ENCODE results near the gene CCNF.
"Not testable (repeated sequence)": the region's sequence is repeated elsewhere in the genome, so short reads cannot be mapped to it uniquely, and the experiment has no call there.

The CCNF gene

GRCh38 chr16:2471653-2472487 is 42.6 kb downstream of the CCNF start:
- DNase-seq (ENCODE audit: low read depth): no peak

GRCh38 chr16:2472488-2472864 is 43.2 kb downstream of the CCNF start:
- no peak for DNase-seq (ENCODE audit: low read depth)

- no peak for DNase-seq (ENCODE audit: low read depth)
These were observed 43.7 kb downstream of the CCNF start for GRCh38 chr16:2472885-2473445.

GRCh38 chr16:2473446-2473926 is 44.2 kb downstream of the CCNF start:
- DNase-seq (ENCODE audit: low read depth): no peak

- peak; percentile 50 for DNase-seq (ENCODE audit: low read depth)
These were observed 45.0 kb downstream of the CCNF start for GRCh38 chr16:2473999-2474876.

DNA sequence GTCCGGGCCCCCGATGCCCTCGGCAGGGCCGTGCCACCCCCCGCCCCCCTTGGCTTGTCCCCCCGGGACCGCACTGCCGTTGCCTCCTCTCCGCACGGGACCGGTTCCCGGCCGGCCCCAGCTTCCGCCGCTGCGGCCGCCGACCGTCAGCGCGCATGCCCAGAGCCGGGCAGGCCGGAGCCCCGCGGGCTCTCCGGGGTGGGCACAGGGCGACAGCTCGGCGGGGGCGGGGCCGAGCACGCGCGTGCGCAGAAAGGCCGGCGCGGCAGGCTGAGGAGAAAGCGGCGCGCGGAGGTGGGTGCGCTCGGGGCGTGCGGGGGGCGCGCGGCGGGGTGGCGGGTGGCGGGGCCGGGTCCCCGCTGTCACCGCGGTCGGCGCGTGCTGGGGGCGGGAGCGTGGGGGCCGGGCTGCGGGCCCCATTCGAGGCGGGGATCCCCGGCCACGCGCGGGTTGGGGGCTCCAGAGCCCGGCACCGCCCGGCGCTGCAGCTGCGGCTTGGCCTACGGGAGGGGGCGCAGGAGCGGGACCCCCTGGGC is 45.7 kb downstream of the CCNF start, which contains the start of gene TBC1D24:
TBC1D24 (plus strand) TSS at position 251 of the 536 bp plus-strand sequence. CDS start 21,022 bp downstream, outside the sequence.
- DNase-seq (ENCODE audit: low read depth): peak; percentile 53

DNA sequence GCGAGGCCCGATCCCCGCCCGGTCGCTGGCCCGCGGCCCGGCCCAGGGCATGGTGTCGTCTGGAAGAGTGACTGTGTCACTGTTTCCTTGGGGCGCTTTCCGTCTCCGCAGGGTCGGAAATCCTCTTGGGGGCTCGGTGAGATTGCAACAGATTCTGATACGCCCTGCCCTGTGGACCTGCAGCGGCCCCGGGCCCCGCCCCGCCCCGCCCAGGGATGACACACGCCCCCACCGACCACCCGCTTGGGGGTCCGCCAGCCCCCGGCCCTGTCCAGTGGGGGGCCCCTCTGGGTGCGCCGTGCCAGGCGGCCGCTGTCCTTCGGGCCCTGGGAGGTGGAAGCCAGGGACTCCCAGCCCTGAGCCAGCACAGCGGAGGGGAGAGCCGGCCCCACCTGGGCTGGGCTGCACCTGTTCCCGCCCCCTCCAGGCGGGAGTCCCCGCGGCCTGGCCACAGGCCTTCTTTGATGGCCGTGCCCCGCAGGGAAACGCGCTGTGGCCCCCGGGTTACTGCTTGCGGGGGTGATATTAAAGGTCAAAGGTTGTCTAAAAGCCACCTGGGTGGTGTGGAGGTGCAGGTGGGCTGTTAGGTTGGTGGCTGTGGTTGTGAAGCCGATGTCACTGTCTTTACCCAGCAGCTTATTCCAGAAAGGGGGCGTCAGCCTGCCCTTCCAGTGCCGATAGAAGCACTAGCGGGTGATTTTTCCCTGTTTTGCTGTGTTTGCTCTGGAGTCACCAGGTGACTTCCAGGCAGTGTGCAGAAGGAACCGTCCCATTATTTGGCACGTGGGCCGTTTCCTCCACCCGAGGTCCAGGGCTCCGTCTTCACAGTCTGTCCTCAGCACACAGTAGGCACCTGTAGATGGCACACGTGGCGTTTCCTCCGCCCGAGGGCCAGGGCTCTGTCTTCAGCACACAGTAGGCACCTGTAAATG is 46.4 kb downstream of the CCNF start:
- DNase-seq (ENCODE audit: low read depth): no peak

GRCh38 chr16:2476345-2476720 is 47.1 kb downstream of the CCNF start:
- no peak for DNase-seq (ENCODE audit: low read depth)

DNA sequence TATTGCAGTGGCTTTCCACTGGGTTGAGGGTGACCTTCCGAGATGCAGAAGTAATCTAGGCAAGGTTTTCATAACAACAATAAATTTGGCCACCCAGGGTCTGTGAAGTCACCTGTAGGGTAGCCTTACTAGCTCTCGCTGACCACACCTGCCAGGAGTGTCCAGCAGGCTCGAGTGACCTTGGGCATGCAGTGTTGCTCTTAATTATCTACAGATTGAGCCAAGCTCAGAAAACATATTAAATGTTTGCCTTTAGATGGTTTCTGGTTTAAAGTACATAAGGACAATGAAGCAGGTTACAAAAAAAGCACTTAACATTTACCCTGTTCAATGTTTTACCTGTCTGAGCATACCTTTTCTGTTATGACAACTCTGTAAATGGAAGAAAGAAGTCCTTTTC is 47.5 kb downstream of the CCNF start:
- DNase-seq (ENCODE audit: low read depth): no peak

- DNase-seq (ENCODE audit: low read depth): no peak
These were observed 48.1 kb downstream of the CCNF start for GRCh38 chr16:2477327-2477726.

DNA sequence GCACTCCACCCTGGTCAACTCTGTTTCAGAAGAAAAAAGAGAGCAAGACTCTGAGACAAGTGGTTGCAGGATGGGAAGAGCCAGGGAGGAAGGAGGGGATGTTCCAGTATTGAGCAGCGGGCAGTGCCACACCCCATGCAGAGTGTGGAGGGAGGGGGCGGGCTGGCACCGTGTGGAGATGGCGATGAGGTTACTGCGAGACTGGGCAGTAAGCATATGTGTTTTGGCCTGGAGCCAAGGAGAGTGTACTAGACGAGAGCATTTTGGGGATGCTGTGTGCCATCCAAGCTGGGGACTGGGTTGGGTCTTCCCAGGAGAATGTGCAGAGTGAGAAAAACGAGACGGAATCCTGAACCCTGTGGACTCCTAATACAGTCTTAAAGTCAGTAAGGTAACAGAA is 49.0 kb downstream of the CCNF start:
- no peak for DNase-seq (ENCODE audit: low read depth)

- not testable (repeated sequence) for DNase-seq (ENCODE audit: low read depth)
These were observed 50.7 kb downstream of the CCNF start for GRCh38 chr16:2479996-2480395.

DNA sequence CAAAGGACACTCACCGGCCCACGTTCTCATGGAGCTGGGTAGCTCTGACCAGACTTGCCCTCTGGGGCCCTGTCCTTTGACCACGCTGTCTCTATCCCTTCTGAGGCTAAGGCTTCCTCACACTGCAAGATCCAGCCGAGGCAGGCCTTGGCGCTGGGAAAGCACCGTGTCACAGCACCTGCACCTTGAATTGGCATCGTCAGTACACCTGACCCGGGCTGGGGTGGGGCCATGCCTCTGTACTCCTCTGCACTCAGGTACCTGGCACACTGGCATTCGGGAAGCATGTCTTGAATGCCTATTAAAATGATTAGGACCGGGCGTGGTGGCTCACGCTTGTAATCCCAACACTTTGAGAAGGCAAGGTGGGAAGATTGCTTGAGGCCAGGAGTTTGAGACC is 51.7 kb downstream of the CCNF start:
- no peak for DNase-seq (ENCODE audit: low read depth)

GRCh38 chr16:2481676-2482075 is 52.4 kb downstream of the CCNF start:
- no peak for DNase-seq (ENCODE audit: low read depth)

GRCh38 chr16:2482249-2482648 is 53.0 kb downstream of the CCNF start:
- DNase-seq (ENCODE audit: low read depth): no peak

DNA sequence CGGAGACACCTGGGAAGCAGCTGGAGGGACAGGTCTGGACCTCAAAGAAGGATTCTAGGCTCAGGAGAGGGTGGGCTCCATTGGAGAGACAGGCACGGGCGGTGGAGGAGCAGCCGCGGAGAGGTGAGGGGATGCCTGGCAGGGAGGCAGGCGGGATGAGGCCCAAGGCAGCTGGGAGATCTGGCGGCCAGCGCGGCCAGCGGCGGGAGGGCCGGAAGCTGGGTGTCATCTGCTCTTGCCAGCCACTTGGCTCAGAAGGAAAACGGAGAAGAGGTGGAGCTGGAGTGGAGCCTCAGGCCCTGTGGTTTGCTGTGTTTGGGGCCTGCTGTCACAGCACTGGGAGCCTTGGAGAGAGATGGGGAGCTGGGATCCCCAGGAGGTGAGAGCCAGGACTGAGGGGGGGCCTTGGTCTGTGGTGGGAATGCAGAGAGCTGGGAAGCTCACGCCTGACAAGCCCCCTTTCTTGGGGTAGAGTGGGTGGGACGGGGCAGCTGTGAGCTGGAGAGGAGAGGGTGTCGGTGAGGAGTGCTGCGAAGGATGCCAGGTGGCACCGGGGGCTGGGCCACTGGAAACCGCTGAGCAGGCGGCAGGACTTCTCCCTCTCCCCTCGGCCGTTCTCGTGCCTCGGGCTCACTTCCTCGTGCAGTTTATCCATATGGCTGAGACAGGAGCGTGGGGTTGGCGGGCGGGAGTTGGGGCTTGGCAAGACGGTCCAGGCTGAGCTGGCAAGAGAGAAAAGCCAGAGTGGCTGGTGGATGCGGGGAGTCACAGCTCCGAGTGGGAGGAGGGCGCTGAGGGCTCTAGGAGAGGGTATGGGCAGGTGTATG is 53.7 kb downstream of the CCNF start:
- DNase-seq (ENCODE audit: low read depth): no peak

GRCh38 chr16:2483939-2484897 is 55.0 kb downstream of the CCNF start:
- DNase-seq (ENCODE audit: low read depth): no peak

DNA sequence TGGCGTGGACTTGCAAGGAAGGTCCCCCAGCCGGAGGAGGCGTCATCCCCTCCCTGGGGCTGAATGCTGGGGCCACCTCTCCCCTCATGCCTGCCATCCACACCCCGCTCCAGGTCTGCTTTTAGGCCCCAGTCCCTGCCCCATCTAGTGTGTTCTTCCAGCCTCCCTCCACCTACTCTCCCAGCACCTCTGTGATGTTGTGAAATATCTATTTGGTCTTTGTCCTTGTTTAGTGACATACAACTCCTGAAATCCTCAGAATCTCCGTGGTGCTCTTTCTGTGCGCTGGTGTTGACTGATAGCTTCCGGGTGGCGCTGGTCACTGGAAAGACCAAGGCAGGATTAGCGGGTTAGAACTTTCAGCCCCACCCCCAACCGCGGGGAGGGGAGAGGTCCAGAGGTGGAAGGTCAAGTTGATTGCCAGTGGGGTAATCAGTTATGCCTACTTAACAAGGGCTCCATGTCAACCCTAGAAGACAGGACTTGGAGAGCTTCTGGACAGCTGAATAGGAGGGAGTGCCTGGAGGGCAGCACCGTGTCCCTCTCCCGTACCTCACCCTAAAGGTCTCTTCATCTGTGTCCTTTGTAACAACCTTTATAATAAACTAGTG is 55.8 kb downstream of the CCNF start:
- DNase-seq (ENCODE audit: low read depth): no peak
